HEK293 (cell line): Measurements from ENCODE around the gene SLC9C1.

Experiments
- ATF2 ChIP-seq: fragments of 450-650 bp; formaldehyde crosslinking; IDR thresholded peaks from 2 replicates; pipeline ENCODE4 v1.5.1; 2016; ENCODE audit warnings: missing biosample characterization, missing genetic modification characterization, low read depth
- CTCF ChIP-seq: fragments of 450-650 bp; formaldehyde crosslinking; IDR thresholded peaks from 2 replicates; pipeline ENCODE4 v1.5.1; 2016; ENCODE audit warnings: missing biosample characterization, missing genetic modification characterization
- ELK4 ChIP-seq: IDR thresholded peaks from 2 replicates; pipeline ENCODE4 v1.6.1; 2011; ENCODE audit warnings: mild to moderate bottlenecking, low read depth, low read length, borderline replicate concordance
- GLI4 ChIP-seq: fragments of 450-650 bp; formaldehyde crosslinking; IDR thresholded peaks from 2 replicates; pipeline ENCODE4 v1.5.1; 2016; ENCODE audit warnings: missing biosample characterization, missing genetic modification characterization
- KLF16 ChIP-seq: fragments of 450-650 bp; formaldehyde crosslinking; IDR thresholded peaks from 2 replicates; pipeline ENCODE4 v1.5.1; 2017; ENCODE audit warnings: missing biosample characterization, missing genetic modification characterization
- REST ChIP-seq: fragments of 450-650 bp; formaldehyde crosslinking; IDR thresholded peaks from 2 replicates; pipeline ENCODE4 v1.5.1; 2016; ENCODE audit warnings: missing biosample characterization, missing genetic modification characterization
- YY1 ChIP-seq: fragments of 450-650 bp; formaldehyde crosslinking; IDR thresholded peaks from 2 replicates; pipeline ENCODE4 v1.5.1; 2018; ENCODE audit warnings: missing biosample characterization, missing genetic modification characterization
- ZBTB26 ChIP-seq: fragments of 450-650 bp; formaldehyde crosslinking; optimal IDR thresholded peaks from 2 replicates; pipeline ENCODE3; 2016; ENCODE audit warnings: missing biosample characterization, mild to moderate bottlenecking, missing genetic modification characterization
- ZNF10 ChIP-seq: fragments of 450-650 bp; formaldehyde crosslinking; IDR thresholded peaks from 2 replicates; pipeline ENCODE4 v1.5.1; 2017; ENCODE audit warnings: missing biosample characterization, missing genetic modification characterization
- ZNF112 ChIP-seq: fragments of 450-650 bp; formaldehyde crosslinking; IDR thresholded peaks from 2 replicates; pipeline ENCODE4 v1.5.0; 2017; ENCODE audit warnings: missing biosample characterization, missing genetic modification characterization
- ZNF350 ChIP-seq: fragments of 450-650 bp; formaldehyde crosslinking; IDR thresholded peaks from 2 replicates; pipeline ENCODE4 v1.5.0; 2017; ENCODE audit warnings: missing biosample characterization, mild to moderate bottlenecking, missing genetic modification characterization
- ZNF639 ChIP-seq: fragments of 450-650 bp; formaldehyde crosslinking; IDR thresholded peaks from 2 replicates; pipeline ENCODE4 v1.5.1; 2016; ENCODE audit warnings: missing biosample characterization, missing genetic modification characterization

- no peak for TF ChIP-seq CTCF
- TF ChIP-seq GLI4 (tag by site-specific recombination): no peak
- TF ChIP-seq ZNF639 (tag by site-specific recombination): no peak
- no peak for TF ChIP-seq YY1 (tag by site-specific recombination)
- no peak for TF ChIP-seq ZBTB26 (tag by site-specific recombination)
- no peak for TF ChIP-seq ZNF350 (tag by site-specific recombination)
- TF ChIP-seq KLF16 (tag by site-specific recombination): no peak
- TF ChIP-seq REST (tag by site-specific recombination): no peak
- TF ChIP-seq ELK4: no peak
- no peak for TF ChIP-seq ATF2 (tag by site-specific recombination)
- no peak for TF ChIP-seq ZNF112
- no peak for TF ChIP-seq ZNF10 (tag by site-specific recombination)
Measured at GRCh38 chr3:112115806-112116383, 178.1 kb downstream of the SLC9C1 start.
